DMS53 treated with DMSO at 0.1 percent for 48 hours (cell line): ENCODE data around the gene CYBA.

Source experiments
- DNase-seq: peaks from one replicate; lab custom pipeline; 2025; ENCODE audit not compliant: unreplicated experiment; lab: John Stamatoyannopoulos, UW

The CYBA gene

GRCh38 chr16:88593910-88594309 is 56.9 kb downstream of the CYBA start:
- no peak for DNase-seq

GRCh38 chr16:88593489-88593888 is 57.4 kb downstream of the CYBA start:
- DNase-seq, result no peak
